GM21825 (cell line): Measurements from ENCODE around the gene EXTL1.

Source experiments
- ATAC-seq: cut with Tn5 transposase; IDR thresholded peaks from one replicate; pipeline ENCODE4 v1.9.1; 2021; ENCODE audit warnings: mild to moderate bottlenecking, moderate library complexity; ENCODE audit not compliant: unreplicated experiment

EXTL1 gene

GRCh38 chr1:25996966-25997827, 24.4 kb upstream of the EXTL1 start:
- no peak for ATAC-seq

- peak; percentile 95 for ATAC-seq
These were observed 23.5 kb upstream of the EXTL1 start, which contains the start of gene PAFAH2 for GRCh38 chr1:25997828-25998761. TSS of gene PAFAH2 (minus strand) at chr1:25998063. CDS start at chr1:25990816, 7,247 bp downstream.

- no peak for ATAC-seq
These were observed 22.4 kb upstream of the EXTL1 start for GRCh38 chr1:25999041-25999800.

DNA sequence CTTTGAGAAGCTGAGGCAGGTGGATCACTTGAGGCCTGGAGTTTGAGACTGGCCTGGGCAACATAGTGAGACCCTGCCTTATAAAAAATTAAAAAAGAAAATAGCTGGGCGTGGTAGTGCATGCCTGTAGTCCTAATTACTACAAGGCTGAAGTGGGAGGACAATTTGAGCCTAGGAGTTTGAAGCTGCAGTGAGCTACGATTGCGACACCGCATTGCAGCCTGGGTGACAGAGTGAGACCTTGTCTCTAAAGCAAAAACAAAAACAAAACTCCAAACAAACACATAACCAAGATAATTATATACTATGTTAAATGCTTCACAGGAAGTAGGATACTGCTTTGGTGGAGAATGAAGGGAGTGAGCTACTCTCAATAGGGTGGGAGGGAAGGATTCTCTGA, 18.3 kb upstream of the EXTL1 start:
- ATAC-seq: no peak

DNA sequence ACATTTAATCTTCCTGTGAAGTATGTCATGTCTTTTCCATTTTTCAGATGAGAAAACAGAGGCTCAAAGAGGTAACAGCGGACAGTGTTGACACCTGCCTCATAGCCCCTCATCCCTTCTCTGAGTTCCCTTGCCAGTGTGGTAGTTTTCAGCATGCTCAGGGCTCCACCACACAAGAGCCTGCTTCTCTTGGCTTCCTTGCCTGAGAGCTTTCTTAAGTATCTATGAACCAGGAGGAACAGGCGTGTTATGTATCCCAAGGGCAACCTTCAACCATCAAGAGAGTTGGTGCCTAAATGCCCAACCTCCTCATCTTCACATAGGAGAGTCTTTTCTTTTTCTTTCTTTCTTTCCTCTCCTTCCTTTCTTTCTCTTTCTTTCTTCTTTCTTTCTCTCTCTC, 17.8 kb upstream of the EXTL1 start:
- no peak for ATAC-seq

DNA sequence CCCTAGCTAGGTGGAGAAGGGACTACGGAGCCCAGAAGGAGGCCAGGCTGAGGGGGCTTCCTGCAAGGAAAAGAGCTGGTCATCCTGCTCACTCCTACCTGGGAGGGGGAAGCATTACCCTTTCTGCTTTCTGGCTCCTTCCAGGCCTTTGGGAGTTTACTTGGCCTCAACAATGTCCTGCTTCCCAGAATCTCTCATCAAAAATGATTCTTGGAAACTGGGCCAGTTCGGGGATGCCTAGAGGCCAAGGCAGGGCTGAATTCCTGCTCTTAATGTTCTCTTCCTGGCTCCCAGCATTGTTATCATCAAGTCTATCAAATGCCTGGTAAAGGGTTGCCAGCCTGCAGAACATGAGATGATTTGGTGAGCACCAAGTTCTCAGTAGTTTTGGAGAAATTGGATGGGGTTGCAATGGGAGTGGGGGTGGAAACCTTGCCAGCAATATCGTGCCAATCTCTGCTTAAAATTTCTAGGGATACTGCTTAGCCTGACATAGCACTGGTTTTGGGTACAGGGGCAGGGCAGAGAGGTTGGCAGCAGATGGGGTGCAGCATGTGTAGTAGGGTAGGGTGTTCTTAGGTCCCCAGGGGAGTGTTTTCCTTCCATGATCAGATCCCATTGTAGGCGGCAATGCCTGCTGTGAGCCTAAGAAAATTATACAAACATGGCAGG, 16.0 kb upstream of the EXTL1 start:
- ATAC-seq: no peak

GRCh38 chr1:26006710-26007109, 14.9 kb upstream of the EXTL1 start:
- no peak for ATAC-seq

DNA sequence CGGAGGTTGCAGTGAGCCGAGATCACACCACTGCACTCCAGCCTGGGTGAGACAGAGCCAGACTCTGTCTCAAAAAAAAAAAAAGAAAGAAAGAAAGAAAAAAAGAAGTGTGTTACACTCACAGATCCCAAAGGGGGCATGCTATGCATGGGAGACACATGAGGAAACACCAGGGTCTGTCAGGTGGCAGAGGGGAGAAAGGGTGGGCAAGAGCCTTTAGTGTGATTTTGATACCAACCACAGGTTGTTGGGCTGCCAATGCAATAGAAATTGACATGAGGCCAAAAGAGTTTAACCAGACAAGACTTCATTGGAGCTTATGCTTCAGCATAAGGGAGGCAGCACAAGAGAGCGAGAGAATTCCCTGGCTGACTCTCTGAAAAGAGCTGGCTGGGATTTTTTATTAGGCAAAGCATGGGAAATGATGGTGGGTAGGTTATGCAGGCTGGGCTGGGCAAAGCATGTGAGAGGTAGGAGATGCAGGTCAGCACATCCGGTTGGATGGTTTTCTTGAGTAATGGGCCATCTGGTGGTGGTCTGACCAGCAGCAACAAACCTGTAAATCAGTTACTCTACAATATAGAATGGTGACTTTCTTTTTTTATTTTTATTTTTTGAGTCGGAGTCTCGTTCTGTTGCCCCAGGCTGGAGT, 11.7 kb upstream of the EXTL1 start:
- ATAC-seq: no peak

- ATAC-seq: no peak
These were observed 10.8 kb upstream of the EXTL1 start for GRCh38 chr1:26010825-26011224.

DNA sequence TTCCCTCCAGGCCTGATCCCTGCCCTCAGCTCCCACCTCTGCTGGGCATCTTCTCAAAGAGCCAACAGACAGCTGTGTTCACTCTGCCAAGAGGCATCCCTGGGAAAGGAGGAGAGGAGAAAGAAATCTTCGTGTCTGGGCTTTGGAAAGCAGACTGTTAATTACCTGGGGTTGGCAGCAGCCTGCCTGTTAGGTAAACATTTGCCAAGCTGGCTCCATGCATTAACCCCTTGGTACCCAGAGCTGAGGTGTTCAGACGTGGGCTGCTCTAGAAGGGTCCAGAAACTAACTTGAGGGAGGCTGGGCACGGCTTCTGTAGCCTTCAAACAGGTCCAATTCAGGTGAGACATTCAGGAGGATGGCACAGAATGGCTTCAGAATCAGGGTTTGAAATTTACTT, 8.7 kb upstream of the EXTL1 start:
- no peak for ATAC-seq

DNA sequence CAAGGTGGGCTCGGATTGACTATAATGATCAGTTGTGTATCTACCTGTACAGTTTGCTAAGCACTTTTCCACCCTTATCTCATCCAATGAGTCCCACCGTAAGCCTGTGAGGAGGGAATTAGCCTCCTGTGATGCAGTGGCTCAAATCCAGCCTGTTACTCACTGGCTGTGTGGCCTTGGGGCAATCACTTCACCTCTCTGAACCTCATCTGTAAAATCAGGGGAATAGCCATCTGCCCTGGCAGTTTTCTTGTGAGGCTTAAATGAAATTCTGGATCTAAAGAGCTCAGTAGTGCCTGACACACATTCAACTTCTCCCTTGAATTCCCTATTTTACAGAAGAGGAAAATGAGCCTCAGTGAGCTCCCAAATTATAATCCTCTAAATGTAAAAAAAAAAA, 7.4 kb upstream of the EXTL1 start:
- no peak for ATAC-seq

DNA sequence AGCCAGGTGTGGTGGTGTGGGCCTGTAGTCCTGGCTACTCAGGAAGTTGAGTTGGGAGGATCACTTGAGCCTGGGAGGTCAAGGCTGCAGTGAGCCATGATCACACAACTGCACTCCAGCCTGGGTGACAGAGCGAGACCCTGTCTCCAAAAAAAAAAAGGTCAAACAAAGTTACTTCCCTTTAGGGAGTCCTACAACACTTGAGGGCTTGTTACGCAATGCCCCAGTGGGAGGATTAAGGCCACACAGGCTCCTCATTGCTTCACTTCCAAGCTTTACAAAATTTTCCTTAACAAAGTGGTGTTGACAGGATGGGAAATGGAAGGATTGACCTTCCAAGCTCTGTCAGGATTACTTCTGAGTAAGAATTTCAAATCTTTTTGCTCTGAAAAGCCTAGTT, 6.2 kb upstream of the EXTL1 start:
- ATAC-seq: no peak

- ATAC-seq: no peak
These were observed 5.2 kb upstream of the EXTL1 start for GRCh38 chr1:26016258-26016952.

GRCh38 chr1:26016953-26017545, 4.5 kb upstream of the EXTL1 start:
- no peak for ATAC-seq

- ATAC-seq: no peak
These were observed 4.0 kb upstream of the EXTL1 start for GRCh38 chr1:26017606-26018005.

DNA sequence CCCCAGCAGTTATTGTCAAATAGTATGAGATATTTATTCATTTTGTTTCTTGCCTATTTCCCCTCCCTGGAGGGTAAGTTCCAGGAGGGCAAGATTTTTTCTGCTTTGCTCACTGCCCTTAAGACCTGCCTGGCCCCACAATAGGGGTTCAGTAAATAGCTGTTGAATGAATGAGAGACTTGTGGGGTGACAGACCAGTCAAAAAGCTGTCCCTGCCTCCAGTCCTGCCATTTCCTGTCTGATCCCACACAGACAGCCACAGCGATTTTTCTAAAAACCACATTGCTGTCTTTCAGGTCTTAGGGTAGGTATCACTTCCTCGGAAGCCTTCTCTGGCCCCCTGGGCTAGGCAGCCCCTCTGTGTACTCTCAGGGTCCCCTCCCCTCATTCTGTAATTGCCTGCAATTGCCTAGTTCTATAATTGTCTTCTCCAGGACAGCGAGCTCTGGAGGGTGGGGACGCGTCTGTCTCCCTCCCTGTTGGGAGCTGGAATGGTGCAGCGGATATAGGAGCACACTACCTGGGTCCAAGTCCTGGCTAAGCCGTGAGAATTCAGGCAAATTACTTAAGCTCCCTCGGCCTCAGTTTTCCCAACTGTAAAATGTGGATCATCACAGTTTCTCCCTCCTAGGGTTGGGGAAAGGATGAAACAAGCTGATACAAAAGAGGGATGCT, 1.8 kb upstream of the EXTL1 start:
- ATAC-seq: no peak

- no peak for ATAC-seq
These were observed 1.2 kb upstream of the EXTL1 start for GRCh38 chr1:26020330-26020768.

- ATAC-seq: no peak
These were observed 481 bp upstream of the EXTL1 start for GRCh38 chr1:26020941-26021646.
